ENCODE data around the gene CLEC4E. TPM values are rescaled to one million over a fixed set of nuclear protein-coding genes. Genes with fewer than 3 reads are reported as not detected.
"Not testable (repeated sequence)": the region's sequence is repeated elsewhere in the genome, so short reads cannot be mapped to it uniquely, and the experiment has no call there.

CLEC4E gene
- polyA plus RNA-seq, 1 donor, result 1.8 TPM

GRCh38 chr12:8541562-8541961 lies 857 bp upstream of the CLEC4E start:
- no peak for DNase-seq

- DNase-seq, result not testable (repeated sequence)
Measured at GRCh38 chr12:8537820-8538219, 2.9 kb downstream of the CLEC4E start.

GRCh38 chr12:8532045-8532444 lies 8.7 kb downstream of the CLEC4E start:
- no peak for DNase-seq

GRCh38 chr12:8527250-8528130 lies 13.2 kb downstream of the CLEC4E start:
- no peak for DNase-seq

- DNase-seq, result no peak
Measured at GRCh38 chr12:8519171-8519570, 21.5 kb downstream of the CLEC4E start.

GRCh38 chr12:8517971-8518370 lies 22.7 kb downstream of the CLEC4E start:
- no peak for DNase-seq

- no peak for DNase-seq
Measured at GRCh38 chr12:8513256-8513655, 27.4 kb downstream of the CLEC4E start, which contains the start of gene CLEC4D. CLEC4D (plus strand) TSS chr12:8513503; CDS start chr12:8513733, 230 bp downstream.

GRCh38 chr12:8508910-8509841 lies 31.5 kb downstream of the CLEC4E start:
- DNase-seq, result no peak

- DNase-seq, result no peak
Measured at GRCh38 chr12:8508223-8508622, 32.5 kb downstream of the CLEC4E start.

- DNase-seq, result no peak
Measured at GRCh38 chr12:8507596-8507995, 33.1 kb downstream of the CLEC4E start.

GRCh38 chr12:8504351-8504750 lies 36.4 kb downstream of the CLEC4E start:
- DNase-seq, result no peak

- no peak for DNase-seq
Measured at GRCh38 chr12:8501720-8502119, 39.0 kb downstream of the CLEC4E start.

GRCh38 chr12:8499616-8500015 lies 41.1 kb downstream of the CLEC4E start:
- no peak for DNase-seq

- not testable (repeated sequence) for DNase-seq
Measured at GRCh38 chr12:8496074-8496473, 44.6 kb downstream of the CLEC4E start.

- not testable (repeated sequence) for DNase-seq
Measured at GRCh38 chr12:8495671-8496070, 45.0 kb downstream of the CLEC4E start.

GRCh38 chr12:8493084-8493483 lies 47.6 kb downstream of the CLEC4E start:
- no peak for DNase-seq

- no peak for DNase-seq
Measured at GRCh38 chr12:8491646-8492530, 48.8 kb downstream of the CLEC4E start.

Measured in left kidney (tissue), 2 donors.